NCI-H2196 (cell line): ENCODE measurements around the gene GATAD2A.
"Not testable (repeated sequence)": the region's sequence is repeated elsewhere in the genome, so short reads cannot be mapped to it uniquely, and the experiment has no call there.

Experiments
- DNase-seq: peaks from one replicate; lab custom pipeline; 2025; ENCODE audit not compliant: unreplicated experiment; lab: John Stamatoyannopoulos, UW

GATAD2A gene

DNA sequence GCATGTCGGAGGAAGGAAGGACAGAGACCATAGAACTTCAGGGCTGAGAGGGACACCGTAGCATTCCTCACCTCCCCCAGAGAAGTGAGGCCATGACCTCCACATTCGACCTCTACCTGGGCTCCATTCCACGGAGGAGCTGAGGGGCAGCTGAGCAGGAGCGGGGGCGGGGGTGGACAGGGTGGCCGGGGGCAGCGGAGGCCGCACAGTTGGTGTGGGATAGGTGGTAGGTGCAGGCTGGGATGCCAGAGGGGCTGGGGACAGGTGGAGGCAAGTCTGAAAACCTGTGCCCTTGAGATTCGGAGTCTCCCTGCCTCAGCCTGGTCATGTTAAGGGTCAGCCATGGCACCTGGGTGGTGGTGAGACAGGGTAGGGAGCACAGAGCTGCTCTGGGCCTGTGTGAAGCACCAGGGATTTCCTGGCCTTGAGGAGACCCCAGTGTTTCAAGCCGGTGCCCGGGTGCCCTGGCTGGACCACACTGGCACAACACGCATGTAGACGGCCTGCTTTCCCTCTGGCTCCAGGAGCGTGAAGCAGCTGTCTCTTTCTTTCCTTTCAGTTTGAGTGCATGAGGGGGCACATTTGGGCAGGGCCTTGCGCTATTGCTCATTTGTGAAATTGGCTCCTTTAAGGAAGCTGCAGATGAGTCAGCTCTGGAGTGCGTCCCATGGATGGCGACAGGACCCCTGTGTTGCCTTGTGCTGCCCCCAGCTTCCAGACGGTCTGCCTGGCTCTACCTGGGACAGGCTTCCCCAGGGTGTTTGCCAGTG is 58.1 kb downstream of the GATAD2A start:
- no peak for DNase-seq

DNA sequence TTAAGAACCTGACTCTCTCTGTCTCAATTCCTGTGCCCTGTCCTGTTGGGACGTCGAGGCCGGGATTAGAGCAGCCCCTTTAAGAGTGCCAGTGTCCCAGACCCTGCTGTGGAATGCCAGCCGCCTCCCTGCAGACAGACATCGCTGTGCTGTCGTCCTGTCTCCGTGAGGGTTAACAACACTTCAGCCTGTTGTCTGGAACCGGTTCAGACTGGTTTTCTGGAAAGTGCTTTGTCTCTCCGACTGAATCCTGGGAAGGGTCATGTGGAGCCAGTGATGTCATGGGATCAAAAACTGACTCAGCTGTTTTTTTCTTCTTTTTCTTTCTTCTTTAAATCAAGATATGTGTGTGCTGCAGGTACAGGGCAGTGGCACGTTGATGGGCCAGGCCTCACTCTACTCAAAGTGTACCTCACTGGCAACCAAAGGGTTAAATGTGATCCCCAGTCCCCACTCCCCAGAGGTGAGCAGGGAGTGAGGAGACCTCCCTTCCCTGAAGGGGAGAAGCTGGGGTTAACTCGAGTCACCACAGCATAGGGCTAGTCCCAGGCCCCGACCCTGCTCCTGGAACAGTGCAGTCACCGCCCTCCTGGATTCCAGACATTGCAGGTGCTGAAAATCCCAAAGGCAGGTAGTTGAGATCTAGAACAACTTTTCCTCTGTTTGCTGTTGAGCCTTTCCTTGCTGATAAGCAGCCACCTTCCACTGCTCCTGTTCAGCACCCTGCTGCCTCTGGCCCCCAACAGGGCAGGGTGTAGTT is 59.0 kb downstream of the GATAD2A start:
- DNase-seq, result no peak

- DNase-seq, result no peak
Measured at GRCh38 chr19:19465436-19466070, 60.1 kb downstream of the GATAD2A start.

DNA sequence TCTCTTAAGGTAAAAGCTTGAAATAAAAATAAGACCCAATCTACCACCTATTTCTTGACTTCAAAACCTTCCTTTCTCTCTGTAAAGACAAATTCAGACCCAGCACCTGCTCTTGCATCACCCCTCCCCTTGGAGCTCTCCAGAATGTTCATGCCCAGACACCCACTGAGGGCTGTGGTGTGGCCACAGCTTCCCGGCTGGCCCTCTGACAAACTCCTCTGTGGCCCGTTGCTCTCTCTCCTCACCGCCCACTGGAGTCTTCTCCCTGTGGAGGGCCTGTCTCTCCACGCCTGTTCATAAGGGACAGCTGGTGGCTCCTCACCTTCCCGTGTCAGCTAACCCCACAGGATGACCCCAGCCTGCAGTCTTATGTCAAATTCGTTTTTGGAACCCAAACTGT is 60.7 kb downstream of the GATAD2A start:
- DNase-seq, result no peak

DNA sequence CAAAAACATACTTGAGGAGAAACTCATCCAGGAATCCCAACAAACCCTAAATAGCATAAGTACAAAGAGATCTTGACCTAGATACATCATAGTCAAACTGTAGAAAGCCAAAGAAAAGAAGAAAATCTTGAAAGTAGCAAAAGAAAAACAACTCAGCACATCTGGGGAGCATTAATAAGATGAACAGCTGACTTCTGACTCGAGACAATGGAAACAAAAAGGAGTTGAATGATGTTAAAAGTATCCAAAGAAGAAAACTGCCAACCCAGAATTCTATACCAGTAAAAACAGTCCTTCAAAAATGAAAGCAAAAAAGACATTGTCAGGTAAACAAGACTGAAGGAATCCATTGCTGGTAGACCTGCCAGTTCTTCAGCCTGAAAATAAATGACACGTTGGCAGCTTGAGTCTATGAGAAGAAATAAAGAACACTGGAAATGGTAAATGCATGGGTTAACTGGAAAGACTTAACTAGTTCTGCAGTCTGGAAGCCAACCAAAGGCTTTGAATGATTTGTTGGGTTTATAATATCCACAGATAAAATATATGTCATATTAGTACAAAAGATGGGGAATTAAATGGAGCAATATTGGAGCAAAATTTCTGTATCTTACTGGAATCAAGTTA is 63.1 kb downstream of the GATAD2A start:
- no peak for DNase-seq

- no peak for DNase-seq
Measured at GRCh38 chr19:19470579-19470978, 65.1 kb downstream of the GATAD2A start.

DNA sequence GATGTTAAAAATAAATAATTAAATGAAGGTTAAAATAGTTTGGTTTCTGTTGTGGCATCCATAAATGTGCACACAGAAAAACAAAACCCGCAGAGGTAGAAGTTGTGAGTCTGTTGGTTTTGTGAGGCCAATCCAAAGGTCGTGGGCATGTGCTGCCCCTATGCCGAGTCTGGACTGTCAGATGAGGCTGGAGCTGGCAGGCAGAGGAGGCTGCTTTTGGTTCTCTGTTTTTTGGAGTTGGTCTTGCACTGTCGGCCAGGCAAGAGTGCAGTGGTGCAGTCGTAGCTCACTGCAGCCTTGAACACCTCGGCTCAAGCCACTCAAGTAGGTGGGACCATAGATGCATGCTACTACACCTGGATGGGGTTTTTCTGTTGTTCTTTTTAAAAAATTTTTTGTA is 66.2 kb downstream of the GATAD2A start:
- no peak for DNase-seq

DNA sequence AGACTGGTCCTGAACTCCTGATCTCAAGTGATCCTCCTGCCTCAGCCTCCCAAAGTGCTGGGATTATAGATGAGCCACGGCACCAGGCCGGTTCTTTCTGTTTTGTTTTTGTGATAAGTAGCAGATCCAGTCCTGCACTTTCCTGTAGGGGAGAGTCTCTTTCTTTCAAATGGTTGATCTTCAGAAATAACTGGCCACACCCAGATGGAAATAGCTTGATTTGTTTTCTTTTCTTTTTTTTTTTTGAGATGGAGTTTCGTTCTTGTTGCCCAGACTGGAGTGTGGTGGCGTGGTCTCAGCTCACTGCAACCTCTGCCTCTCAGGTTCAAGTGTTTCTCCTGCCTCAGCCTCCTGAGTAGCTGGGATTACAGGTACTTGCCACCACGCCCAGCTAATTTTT is 66.6 kb downstream of the GATAD2A start:
- not testable (repeated sequence) for DNase-seq

GRCh38 chr19:19475015-19475765 is 69.7 kb downstream of the GATAD2A start:
- no peak for DNase-seq

DNA sequence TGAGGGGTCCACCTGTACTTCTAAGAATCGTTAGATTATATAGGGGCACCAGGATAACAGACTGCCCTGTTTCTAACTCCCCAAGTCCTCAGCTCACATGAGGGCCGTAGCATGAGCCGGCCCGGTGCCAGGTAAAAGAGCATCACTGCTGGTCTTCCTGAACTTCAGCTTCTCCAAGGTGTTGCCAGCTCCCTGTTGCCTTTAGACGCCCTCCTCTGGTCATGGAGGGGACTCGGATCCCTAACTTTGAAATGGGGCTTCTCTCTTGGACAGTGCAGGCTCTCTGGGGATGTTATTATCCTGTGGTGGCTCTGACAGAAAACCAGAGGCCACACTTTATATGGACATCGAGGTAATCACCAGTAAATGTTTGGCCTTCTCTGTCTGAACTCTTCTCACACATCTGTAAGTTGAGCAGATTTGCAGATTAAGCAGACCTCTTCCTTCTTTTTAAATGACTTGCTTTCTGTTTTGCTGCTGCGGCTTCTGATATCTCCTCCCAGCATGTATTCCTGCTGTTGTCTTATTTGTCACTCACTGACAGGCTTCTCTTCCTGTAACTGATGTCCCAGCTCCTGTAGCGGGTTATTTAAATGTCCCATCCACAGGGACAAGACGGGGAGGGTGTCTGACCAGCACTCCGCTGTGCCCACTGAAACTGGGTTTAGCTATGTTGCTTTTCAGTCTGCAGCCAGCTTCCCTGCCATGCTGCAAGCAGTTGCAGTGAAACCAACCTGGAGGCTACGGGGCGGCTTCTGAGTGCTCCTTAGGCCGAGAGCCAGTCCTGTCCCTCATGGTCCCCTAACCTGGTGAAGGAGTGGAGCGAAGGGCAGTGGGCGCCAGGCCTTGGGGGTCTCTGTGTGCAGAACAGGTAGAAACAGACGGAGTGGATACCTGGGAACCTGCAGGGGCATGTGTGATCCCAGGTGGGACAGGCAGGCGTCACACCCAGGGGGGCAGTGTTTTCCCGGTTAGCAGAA is 70.7 kb downstream of the GATAD2A start:
- DNase-seq, result no peak

GRCh38 chr19:19477705-19478383 is 72.4 kb downstream of the GATAD2A start:
- DNase-seq, result no peak

DNA sequence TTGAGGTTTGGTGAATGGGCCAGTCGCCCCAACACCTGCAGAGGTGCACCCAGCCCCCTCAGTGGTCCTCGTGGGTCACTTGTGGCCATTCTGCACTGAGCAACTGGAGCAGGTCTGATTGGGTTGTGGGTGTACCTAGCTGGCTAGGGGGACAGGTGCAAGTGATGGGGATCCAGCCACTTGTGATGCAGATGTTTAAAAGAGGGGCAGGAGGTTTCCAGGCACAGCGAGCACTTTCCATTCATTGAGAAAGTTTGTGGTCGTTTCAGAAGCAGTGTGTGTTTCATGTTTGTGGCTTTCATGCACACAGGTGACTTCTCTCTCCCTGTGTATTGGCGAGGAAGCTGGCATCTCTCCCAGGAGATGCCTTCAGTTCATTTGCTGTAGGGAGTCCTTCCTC is 75.2 kb downstream of the GATAD2A start:
- no peak for DNase-seq

GRCh38 chr19:19482809-19483596 is 77.5 kb downstream of the GATAD2A start:
- DNase-seq, result no peak

- no peak for DNase-seq
Measured at GRCh38 chr19:19485161-19485997, 79.9 kb downstream of the GATAD2A start.

DNA sequence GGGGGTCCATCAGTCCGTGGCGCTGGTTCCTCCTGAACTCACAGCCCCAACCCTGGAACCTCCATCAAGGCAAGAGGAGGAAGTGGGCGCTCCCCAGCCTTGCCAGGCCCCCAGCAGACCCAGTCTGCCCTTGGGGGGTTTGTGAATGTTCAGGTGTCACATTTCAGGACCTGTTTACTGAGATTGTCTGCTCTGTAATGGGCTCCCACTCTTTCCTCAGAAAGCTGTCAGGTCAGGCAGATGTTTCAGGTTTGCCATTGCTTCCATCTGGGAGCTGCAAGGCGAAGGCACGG is 80.5 kb downstream of the GATAD2A start:
- DNase-seq, result no peak

DNA sequence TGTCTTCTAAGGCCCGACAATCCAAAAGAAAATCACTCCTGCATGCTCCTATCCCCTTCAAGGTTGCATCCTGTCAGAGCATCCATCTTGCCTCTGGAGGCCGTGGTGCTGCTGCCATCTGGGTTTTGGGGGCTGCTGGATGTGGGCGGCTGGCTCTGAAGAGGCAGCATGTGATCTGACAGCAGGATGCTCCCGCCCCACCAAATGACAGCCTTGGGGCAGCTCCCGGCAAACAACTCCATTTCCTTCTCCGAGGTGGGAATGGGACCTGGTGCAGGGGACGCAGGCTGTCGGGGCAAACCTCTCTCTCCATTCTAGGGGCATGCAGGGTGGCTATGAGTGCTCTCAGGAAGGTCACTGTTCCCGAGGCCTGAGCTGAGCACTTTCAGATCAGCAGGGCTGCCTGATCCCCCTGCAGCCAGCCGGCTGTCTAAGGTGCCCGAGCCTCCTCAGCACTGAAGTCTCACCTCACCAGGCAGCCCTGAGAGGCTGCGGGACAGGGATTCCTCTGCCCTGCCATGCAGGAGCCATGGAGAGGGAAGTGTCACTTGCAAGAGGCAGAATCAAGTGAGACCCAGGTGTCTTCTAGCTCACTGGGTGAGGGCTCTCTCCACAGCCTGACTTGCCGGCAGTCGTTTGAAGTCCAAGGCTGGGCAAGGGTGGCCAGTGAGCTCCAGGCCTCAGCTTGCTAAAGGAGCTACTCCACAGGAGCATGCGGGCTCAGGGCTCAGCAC is 81.0 kb downstream of the GATAD2A start:
- DNase-seq, result no peak
